Stimulated activated naive CD4-positive, alpha-beta T cell treated with Interleukin-2 at 50 U/mL for 16 hours (primary cell): Measurements from ENCODE around the gene UBAC2.
"Not testable (repeated sequence)": the region's sequence is repeated elsewhere in the genome, so short reads cannot be mapped to it uniquely, and the experiment has no call there.

Experiments used
- DNase-seq: peaks from one replicate; lab custom pipeline; 2025; lab: John Stamatoyannopoulos, UW

UBAC2 gene

DNA sequence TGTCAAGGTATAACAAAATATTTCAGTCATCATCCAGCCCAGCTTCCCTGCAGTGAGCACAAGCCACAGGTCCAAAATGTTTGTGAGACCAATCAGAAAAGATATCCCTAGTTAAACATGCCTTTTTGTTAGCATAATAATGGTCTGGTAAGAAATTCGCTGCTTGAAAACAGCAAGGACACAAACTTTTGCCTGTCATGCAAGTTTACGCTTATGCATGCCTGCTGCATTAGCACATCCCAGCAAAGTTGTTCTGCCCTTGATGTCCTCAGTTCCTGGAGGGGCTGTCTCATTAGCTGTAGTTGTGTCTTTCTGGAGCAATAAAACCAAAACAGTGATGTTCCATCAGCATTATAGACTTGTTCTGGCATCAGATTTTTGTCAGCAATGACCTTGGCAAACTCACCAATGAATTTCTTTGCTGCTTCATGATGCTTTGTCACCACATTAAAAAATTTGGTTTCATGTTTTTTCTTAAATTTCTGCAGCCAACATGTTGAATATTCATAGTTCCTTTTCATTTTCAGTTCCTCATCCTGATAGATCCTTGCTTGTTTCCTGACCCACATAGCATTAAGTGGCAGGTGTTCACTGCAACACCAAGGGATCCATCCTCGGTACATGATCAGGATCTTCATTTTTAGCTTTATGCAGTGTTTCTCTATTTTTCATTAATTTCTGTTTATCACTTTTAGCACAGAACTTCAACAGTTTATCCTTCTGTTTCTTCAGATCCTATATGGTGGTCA, 178.5 kb downstream of the UBAC2 start:
- no peak for DNase-seq

DNA sequence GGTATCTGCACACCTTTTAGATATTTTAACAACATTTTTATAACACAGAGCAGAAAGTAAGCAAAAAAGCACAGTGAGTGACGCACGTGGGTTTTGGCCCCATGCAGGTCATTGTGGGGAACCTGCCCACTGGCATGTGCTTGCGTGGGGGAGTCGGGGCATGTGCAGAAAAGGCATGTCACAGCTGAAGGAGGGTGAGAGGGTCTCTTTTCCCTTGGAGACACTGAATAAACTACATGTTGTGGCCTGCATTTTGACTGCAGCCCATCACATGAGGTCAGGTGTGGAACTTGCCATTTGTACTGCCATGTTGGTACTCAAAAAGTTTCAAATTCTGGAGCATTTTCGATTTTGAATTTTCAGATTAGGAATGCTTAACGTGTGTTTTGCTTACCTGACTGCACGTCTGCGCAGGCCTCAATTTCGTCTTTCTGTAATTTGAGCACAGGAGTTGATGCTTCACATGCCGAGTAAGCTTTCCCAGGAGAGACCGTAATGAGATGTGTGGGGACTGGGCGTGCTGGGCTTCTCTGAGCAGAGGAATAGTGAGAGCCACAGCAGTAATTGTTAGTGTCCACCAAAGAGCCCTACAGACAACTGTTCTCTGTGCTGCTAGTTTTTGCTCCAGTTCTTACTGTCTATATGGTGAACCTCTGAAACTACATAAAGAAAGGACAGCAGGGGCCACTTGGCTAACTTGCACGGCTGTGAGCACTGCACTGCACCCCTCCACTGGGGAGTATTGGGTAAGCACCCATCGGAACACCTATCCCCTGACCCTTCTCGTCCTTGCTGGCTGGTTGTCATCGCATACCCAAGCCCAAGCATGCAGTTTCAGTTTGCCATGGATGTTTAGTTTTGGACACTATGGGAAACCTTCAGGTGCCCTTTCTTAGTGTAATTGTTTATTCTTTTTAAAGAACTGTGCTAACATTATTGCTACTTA, 179.5 kb downstream of the UBAC2 start:
- DNase-seq, result no peak

DNA sequence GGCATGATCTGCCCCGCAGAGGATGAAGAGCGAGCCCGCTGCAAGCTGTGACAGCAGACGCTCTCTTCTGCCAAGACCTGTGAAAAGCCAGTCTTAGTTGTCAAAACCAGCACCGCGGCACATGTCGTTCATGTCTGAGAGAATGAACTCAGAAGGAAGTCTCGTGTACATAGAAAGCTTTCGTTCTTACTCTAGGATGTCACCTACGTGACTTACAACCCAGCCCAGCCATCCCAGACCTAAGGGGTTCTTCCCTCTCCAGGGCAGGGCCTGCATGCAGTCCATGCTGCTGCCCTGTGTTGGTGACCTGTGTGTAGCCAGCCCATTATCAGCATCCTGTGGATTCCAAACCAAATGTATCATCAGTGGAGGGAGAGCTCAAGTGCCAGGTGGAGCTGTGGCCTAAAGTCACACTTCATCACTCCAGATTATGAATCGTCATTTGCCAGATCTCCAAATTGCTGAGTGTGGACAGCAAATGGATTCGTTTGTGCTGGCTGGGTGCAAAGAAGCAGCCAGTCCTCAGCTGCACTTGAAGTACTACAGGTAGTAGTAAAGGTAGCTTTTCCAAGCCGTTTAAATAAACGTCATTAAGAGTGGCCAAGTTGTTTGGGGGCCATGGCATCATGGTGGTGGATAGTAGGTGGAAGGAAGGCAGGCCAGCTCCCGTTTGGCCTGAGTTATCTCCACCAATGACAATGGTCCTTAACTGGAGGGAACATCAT, 180.4 kb downstream of the UBAC2 start:
- DNase-seq, result peak; percentile 59

DNA sequence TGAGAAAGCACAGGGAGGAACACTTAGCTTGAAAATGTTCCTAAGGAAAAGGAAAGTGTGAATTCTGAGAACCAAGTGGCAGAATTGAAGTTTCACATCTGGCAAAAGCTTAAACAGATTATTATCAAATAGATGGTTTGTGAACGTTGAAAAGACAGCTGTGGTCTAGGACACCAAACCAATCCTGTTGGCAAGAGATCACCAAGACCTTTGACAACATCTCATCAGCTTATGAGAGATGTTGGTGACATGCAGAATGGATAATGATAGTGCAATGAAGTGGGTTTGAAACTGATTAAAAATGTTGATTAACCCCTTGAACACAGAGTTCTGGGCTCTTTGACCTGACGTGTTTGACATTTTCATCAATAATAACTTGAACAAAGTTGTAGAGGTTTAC, 181.1 kb downstream of the UBAC2 start:
- no peak for DNase-seq

DNA sequence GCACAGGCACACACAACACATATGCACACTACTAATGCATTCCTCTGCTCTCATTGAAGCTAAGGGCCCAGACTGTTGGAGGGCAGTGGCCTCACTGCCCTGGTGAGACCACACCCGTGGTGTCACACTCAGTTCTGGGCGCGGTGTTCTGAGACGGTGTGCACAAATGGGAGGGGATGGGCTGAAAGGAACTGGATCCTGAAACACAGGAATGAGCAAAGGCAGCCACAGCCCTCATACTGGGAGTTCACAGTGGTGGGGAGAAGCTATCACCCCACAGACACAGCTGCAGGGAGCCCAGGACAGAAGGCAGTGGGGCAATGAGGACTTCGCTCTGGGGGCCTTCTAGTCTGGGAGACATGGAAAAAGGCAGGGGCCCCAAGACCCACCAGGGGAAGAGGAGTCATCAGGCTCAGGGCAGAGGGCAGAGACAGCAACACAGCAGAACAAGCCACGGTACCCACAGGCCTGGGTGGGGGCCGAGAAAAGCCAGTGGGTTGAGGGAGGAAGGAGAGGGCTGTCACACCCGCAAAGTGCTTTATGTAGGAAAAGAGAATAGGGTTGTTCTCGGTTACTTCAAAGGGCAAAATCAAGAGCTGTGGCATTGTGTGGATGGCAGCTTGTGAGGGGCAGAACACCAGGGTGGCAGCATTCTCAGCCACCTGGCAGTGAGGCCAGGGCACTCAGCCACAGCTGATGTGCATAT, 181.9 kb downstream of the UBAC2 start:
- peak; percentile 29 for DNase-seq

DNA sequence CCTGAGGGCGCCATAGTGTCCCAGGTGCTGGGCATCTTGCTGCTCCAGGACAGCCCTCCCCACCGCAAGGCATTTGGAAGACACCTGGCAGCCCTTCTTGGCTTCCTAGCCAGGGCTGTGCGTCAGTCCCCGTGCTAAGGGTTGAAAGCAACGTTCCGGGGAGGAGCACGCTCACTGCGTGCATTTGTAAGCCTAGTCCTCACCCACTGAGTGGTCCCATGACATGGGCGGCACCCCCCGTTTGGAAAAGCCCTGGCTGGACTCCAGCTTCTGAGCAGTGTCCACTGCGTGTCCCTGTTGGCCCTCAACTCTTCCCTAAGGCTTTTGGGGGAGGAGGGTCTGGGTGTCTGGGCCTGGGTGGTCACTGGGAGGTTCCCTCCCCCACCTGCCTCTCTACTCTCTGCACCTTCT, 182.9 kb downstream of the UBAC2 start:
- no peak for DNase-seq

DNA sequence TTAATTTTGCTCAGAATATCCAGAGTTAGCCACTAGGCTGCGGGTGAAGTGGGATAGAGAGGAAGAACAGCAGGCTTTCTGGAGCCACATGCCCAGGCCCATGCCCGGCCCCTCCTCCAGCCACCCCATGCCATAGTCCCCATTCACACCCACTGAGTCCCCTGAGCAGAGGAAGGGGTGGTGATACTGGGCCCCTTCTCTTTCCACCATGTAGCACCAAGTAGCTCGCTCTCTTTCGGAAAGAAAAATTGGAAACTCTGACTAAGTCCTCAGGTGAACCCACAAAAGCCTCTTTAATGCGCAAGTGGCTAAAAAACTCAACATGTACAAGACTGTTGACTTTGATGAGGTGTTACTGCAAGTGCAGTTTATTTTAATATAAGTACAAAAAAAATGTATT, 183.3 kb downstream of the UBAC2 start:
- DNase-seq, result no peak

DNA sequence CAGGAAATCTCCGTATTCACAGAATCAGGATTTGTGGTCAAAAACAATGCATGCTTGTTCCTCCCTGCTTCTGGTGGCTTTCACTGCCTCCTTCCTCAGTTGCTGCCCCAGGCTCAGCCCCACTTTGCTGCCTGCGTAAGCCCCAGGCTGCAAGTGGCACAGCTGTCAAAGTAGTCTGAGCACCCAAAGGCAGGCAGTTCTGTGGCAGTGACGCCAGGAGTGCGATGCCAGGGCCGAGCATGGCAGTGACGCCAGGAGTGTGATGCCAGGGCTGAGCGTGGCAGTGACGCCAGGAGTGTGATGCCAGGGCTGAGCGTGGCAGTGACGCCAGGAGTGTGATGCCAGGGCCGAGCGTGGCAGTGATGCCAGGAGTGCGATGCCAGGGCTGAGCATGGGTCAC, 183.8 kb downstream of the UBAC2 start:
- DNase-seq, result no peak

DNA sequence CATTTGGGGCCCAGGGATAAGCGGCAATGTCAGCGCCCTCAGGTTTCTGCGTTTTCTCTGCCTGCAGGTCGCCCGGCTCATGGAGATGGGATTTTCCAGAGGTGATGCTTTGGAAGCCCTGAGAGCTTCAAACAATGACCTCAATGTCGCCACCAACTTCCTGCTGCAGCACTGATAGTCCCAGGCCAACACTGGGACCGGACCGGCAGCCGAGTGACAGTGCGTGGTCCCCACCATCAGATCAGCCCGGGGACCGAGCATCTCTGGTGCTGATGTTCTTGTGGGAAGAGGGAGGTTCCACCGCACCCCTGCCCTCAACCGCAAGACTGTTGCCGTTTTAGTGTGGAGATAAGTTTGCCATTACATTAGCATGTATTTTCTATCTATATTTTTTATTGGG, 184.5 kb downstream of the UBAC2 start:
- DNase-seq, result no peak

DNA sequence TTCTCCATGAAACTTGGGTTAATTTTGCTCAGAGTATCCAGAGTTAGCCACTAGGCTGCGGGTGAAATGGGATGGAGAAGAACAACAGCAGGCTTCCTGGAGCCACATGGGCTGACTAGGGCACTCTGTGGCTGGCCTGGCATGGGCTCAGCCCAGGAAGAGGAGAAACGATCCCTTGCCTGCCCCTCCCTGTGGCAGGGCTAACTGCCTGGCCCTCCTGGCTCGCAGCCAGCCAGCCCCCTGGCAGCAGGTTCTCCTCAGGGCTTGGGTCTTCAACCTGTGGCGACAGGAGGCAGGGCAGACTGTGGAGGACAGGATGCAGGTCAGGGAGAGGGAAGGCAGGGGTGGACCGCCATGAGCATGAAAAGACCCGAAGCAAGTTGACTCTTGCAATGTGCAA, 185.3 kb downstream of the UBAC2 start:
- DNase-seq, result no peak

DNA sequence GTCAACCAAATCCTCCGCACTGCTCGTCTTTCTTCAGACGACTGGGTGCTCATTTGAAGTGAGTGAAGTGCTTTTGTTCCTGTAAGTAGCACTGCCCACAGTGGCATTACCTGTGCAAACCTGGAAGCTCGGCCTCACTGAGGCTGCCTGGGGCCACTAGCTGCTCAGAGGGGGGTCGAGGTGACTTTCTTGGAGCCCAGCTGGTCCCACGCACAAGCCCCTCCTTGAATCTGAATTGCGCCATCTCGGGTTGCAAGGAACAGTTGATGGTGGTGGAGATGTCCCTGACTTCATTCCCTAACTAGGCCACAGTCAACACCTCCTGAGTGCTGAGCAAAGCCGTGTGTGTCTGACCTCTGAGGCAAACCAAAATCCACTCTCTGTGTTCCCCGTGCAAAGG, 185.8 kb downstream of the UBAC2 start:
- no peak for DNase-seq

DNA sequence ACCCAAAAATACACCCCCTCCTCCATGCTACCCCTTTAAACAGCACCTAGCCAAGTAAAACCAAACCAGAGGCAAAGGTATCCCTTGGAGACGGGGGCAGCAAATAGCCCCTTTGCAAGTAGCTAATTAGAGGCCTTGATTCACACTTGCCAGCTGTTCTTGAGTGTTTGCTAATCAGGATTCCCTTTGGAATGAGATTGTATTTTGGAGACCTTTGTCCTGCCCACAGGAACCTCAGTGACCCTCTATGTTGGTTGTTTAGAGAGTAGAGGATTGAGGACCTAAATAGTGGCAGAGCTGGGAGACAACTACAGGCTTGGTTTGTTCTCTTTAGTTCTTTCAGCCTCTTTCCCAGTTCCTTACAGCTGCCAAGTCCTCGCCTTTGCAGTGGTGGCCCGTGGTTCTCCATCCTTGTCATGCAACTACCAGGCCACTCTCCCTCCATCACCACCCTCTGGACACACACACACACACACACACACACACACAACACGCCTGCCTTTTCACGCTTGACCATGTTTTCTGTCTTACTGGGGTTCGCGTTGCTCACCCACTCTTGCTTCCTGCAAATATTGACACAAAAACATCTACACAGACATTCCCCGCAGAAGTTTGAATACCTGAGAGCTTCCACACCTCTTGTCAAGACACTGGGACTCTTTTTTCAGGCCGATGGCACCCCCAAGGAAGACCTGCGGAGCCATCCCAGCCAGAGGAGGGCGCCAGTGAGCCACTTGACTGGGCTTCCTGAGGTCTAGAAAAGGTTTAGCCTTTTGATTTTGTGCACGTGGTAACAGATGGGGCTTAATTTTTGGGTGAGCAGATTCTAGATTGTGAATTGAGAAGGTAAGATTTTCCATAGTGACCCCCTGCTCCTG, 186.5 kb downstream of the UBAC2 start:
- peak; percentile 76 for DNase-seq

DNA sequence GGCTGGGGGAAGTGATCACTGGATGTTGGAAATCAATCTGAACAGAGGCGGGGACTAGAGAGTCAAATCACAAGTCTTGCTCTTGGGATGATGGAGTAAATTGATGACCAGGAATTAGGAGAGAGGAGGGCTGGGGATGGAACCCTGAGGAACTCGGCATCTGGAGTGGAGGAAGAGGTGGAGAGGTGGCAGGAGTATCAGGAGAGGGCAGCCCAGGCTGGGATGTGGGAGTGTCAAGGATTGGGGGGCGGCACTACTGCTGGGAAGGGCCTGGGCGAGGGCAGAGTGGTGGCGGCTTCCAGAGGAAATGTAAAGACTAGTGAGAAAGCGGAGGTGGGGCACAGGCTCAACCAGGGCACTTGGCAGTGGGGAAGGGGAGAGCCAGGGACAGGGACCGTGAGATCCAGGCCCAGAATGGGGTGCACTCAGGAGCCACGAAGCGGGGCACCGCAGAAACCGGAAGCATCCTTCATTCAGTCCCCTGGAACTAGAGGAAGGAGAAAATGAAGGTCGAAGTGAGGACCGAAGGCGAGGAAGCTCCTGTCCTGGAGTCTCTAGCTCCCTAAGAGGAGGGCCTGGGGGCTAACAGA, 187.8 kb downstream of the UBAC2 start:
- DNase-seq, result no peak

DNA sequence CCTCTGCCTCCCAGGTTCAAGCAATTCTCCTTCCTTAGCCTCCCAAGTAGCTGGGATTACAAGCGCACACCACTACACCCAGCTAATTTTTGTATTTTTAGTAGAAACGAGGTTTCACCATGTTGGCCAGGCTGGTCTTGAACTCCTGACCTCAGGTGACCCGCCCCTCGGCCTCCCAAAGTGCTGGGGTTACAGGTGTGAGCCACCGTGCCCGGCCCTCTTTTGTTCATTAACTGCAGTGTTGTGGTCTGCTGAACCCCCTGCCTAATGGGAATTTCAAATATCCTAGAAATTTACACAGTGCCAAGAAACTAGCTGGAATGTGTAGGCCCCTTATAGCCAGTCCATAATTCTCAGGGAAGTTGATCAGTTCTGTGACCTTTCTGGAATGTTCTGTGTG, 188.4 kb downstream of the UBAC2 start:
- DNase-seq, result not testable (repeated sequence)

DNA sequence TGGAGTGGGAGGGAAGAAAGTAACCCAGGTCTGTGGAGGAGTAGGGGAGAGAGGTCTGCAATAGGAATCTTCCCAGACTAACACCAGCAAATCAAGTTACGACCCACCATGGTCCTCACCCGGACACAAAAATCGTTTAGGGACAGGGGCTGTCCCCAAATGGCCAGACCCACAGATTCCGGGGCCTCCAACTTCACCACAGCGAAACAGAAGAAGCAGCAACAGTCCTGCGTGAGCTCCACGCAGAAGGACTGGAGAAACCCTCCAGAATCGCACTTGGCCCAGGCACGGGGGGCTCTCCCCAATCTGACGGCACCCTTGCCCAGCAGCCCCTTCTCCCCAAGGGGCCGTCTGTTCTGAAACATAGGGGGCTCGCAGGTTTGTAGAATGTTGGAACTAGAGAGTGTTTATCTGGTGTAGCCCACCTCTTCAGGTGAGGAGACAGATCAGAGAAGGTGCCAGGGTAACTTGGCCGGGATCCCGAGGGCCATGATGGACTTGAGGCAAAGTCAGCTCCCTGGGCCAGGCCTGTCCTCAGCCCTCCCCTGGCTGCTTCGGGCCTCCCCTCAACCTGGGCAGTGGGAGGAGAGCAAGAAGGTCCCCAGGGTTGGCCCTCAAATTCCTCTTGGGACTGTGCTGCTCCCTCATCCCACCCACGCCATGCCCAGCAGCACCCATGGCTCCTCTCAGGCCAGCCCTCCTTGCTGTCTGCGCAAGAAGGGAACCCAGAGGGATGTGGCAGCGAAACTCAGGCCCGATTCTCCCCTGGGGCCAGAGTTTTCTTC, 189.1 kb downstream of the UBAC2 start:
- no peak for DNase-seq

DNA sequence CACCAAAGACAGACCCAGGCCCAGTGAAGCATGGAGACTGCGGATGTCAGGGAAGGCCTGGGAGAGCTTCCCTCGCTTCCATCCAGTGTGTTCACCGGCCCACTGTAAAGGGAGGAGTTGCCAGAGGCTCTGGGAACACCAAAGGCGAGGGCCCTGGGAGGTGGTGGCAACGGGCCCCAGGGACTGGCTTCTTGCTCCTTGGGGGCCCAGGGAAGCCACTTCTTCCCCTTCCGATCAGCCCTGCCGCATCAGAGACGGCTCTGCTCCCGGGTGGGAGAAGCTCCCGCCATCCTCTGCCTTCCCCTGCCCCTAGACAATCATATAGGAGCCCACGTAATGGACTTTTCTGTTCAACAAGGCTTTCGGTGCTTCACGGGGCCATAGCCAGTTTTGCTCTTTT, 189.9 kb downstream of the UBAC2 start:
- no peak for DNase-seq

DNA sequence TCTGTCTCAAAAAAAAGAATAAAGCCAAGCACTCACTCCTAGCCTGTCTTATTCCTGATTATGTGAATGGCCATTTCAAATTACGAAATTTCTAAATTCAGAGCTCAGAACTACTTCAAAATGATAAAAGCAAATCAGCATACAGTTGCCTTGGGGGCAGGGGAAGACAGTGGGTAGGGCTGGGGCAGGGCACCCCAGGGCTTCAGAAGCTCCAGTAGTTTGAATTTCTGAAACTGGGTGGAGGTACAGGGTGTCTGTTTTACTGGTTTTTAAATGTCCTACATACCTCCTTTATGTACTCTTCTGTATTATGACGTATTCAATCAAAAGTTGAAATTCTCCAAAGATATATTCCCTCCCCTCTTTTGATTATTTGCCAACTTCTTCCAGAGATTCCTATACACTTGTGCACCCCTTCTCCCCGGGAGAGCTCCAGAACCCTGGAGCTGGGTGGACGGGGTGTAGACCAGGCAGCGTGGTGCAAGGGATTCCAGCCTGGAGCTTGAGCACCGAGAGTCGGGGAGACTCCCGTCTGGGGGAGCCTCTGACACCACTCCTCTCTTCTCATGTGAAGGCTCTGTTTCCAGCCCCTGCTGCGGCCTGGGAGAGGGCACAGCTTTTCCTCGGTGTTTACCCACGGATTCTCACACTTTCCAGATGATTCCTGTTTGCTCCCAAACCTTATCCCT, 191.3 kb downstream of the UBAC2 start:
- DNase-seq, result no peak

DNA sequence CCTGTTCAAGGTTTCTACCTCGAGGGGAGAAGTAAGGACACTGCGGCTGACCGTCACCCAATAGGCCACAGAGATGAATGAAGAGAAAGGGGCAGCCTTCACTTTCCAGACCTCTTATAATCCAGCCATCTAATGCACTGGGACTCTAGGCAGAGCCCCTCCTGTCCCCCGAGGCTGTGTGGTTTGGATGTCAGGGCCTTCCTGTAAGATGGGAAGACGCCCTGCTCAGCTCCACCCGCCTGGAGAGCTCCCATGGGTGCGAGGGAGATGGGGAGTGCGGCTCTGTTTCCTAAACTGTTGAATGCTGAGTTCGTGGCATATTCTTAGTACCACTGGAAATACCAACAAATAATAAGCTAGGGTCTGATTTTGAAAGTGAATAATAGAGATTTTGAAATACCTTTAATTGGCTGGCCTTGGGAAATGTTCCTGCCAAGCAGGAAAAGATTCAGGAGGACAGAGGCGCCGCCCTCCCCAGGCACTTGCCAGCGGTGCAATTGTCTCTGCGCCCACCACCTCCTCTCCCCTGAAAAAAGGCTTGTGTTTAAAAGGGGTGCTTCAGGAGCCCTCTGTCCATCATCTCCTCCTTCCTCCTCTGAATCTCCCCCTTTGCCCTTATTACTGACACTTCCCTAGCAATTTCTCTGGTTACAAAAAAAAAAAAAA, 191.9 kb downstream of the UBAC2 start:
- DNase-seq, result no peak

DNA sequence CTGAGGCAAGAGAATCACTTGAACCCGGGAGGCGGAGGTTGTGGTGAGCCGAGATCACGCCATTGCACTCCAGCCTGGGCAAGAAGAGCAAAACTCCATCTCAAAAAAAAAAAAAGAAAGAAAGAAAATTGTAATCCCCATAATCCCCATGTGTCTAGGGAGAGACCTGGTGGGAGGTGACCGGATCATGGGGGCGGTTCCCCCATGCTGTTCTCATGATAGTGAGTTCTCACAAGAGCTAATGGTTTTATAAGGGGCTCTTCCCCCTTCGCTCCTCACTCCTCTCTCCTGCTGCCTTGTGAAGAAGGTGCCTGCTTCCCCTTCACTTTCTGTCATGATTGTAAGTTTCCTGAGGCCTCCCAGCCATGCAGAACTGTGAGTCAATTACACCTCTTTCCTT, 192.7 kb downstream of the UBAC2 start:
- DNase-seq, result not testable (repeated sequence)
